ENCODE results near the gene UTS2R. TPM values are rescaled to one million over a fixed set of nuclear protein-coding genes. Genes with fewer than 3 reads are reported as not detected.

Gene UTS2R
- polyA plus RNA-seq, 1 of the 3 experiments (the other 2 are of a cell fraction) = not detected

DNA sequence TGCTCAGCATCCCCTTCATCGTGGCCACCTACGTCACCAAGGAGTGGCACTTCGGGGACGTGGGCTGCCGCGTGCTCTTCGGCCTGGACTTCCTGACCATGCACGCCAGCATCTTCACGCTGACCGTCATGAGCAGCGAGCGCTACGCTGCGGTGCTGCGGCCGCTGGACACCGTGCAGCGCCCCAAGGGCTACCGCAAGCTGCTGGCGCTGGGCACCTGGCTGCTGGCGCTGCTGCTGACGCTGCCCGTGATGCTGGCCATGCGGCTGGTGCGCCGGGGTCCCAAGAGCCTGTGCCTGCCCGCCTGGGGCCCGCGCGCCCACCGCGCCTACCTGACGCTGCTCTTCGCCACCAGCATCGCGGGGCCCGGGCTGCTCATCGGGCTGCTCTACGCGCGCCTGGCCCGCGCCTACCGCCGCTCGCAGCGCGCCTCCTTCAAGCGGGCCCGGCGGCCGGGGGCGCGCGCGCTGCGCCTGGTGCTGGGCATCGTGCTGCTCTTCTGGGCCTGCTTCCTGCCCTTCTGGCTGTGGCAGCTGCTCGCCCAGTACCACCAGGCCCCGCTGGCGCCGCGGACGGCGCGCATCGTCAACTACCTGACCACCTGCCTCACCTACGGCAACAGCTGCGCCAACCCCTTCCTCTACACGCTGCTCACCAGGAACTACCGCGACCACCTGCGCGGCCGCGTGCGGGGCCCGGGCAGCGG is 3.2 kb downstream of the UTS2R start (continued):
- TF ChIP-seq, protein P1, sequence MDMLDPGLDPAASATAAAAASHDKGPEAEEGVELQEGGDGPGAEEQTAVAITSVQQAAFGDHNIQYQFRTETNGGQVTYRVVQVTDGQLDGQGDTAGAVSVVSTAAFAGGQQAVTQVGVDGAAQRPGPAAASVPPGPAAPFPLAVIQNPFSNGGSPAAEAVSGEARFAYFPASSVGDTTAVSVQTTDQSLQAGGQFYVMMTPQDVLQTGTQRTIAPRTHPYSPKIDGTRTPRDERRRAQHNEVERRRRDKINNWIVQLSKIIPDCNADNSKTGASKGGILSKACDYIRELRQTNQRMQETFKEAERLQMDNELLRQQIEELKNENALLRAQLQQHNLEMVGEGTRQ (IDR thresholded peaks at IDR 0.05; ENCODE audit: borderline replicate concordance, low read depth, low read length) = no peak
- TF ChIP-seq MEF2A (IDR thresholded peaks at IDR 0.05; ENCODE audit: borderline replicate concordance, low read depth) (no peak), RFX5 (IDR thresholded peaks at IDR 0.05; ENCODE audit: low read length) (no peak), RCOR1 (IDR thresholded peaks at IDR 0.05; ENCODE audit: low read length) (no peak), ELF1 (IDR thresholded peaks at IDR 0.05) (no peak), NRF1 (IDR thresholded peaks at IDR 0.05; ENCODE audit: low read depth, low read length) (no peak)
- TF ChIP-seq, protein P2, sequence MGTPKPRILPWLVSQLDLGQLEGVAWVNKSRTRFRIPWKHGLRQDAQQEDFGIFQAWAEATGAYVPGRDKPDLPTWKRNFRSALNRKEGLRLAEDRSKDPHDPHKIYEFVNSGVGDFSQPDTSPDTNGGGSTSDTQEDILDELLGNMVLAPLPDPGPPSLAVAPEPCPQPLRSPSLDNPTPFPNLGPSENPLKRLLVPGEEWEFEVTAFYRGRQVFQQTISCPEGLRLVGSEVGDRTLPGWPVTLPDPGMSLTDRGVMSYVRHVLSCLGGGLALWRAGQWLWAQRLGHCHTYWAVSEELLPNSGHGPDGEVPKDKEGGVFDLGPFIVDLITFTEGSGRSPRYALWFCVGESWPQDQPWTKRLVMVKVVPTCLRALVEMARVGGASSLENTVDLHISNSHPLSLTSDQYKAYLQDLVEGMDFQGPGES (IDR thresholded peaks at IDR 0.05; ENCODE audit: low read depth, low read length) = no peak

DNA sequence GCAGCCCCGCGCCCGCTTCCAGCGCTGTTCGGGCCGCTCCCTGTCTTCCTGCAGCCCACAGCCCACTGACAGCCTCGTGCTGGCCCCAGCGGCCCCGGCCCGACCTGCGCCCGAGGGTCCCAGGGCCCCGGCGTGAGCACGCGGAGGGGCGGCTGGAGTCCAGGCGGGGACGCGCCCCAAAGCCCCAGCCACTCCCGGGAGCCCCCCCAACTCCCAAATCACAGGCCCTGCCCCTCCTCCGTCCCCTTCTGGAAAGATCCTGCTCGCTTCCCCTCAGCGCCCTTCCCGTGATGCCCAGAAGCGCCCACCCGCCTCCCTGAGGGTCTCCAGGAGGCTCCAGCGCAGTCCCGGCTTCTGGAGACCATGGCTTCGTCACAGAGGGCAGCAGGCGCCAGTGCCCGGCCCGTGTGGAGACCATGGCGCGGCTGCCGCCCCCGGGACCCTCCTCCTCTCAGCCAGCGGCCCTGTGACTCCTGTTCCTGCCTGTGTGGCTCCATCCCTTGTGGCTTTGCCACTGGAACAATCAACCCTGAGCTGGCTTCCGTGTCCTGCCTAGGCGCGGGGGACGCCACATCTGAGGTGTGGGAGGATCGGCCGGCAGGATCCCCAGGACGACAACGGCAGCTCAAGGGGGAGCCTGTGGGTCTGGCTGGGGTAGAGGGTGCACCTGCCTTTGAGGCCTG is 3.9 kb downstream of the UTS2R start:
- Histone ChIP-seq H3K36me3 (replicated peaks in 1 of 2; ENCODE audit: control insufficient read depth in 1 of 2, insufficient read depth in 2 of 2, low read length in 1 of 2) (no peaks in the 10 kb centered on the region), H4K20me1 (ENCODE audit: insufficient read depth) (no peaks in the 10 kb centered on the region), H3K27ac (ENCODE audit: low read depth in 2 of 2, low read length in 1 of 2) (no peak overlapping the region), H3K27me3 (ENCODE audit: insufficient read depth) (peaks cover 91% of the 10 kb centered on the region), H3K9ac (no peak overlapping the region), H3K4me2 (peak overlapping the region; percentile 72; the same call in 1 of the 2 replicates), H3K4me3 (ENCODE audit: low read depth in 2 of 2, low read length in 1 of 2) (no peak overlapping the region), H3F3A (replicated peaks; ENCODE audit: insufficient read depth) (peaks cover 5% of the 10 kb centered on the region), H3K79me2 (ENCODE audit: insufficient read depth) (no peaks in the 10 kb centered on the region), H3K9me3 (no peaks in the 10 kb centered on the region), H3K4me1 (ENCODE audit: control insufficient read depth in 1 of 2, insufficient read depth in 2 of 2, low read depth in 1 of 2, low read length in 1 of 2) (peaks cover 2 to 29% of the 10 kb centered on the region in 2 experiments; a peak in 2 of 4 replicates), H3K9me2 (no peaks in the 10 kb centered on the region), H2AFZ (ENCODE audit: low read depth) (no peak overlapping the region)
- WGBS (ENCODE audit: low lambda C conversion rate) = 30% methylated on average over 41 of the region's 46 CpGs
- ChIA-PET CTCF (interaction anchor here (0.6 to 3.1 kb wide), 9 partner anchors 9 to 1854 kb away, joined by 3 to 20 read pairs (median 4); partner anchors contain the start of gene SECTM1), POLR2A (no interaction called here)
- peak; percentile 59 for DNase-seq
- TF ChIP-seq GATA2 (CRISPR knock-in tag; IDR thresholded peaks at IDR 0.05) (no peak), RCOR1 (IDR thresholded peaks at IDR 0.05; ENCODE audit: low read length) (no peak), RAD21 (IDR thresholded peaks at IDR 0.05; ENCODE audit: low read length) (no peak), EP300 (IDR thresholded peaks at IDR 0.05; ENCODE audit: borderline replicate concordance in 1 of 2, low read depth in 1 of 2, low read length in 1 of 2) (no peak), EZH2phosphoT487 (IDR thresholded peaks at IDR 0.05; ENCODE audit: borderline replicate concordance, low read depth) (0 out of 2 replicates have a peak, but pooled peaks have one; percentile 35)
- TF ChIP-seq, protein P3, sequence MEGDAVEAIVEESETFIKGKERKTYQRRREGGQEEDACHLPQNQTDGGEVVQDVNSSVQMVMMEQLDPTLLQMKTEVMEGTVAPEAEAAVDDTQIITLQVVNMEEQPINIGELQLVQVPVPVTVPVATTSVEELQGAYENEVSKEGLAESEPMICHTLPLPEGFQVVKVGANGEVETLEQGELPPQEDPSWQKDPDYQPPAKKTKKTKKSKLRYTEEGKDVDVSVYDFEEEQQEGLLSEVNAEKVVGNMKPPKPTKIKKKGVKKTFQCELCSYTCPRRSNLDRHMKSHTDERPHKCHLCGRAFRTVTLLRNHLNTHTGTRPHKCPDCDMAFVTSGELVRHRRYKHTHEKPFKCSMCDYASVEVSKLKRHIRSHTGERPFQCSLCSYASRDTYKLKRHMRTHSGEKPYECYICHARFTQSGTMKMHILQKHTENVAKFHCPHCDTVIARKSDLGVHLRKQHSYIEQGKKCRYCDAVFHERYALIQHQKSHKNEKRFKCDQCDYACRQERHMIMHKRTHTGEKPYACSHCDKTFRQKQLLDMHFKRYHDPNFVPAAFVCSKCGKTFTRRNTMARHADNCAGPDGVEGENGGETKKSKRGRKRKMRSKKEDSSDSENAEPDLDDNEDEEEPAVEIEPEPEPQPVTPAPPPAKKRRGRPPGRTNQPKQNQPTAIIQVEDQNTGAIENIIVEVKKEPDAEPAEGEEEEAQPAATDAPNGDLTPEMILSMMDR (IDR thresholded peaks at IDR 0.05) = no peak
- TF ChIP-seq, protein P4, sequence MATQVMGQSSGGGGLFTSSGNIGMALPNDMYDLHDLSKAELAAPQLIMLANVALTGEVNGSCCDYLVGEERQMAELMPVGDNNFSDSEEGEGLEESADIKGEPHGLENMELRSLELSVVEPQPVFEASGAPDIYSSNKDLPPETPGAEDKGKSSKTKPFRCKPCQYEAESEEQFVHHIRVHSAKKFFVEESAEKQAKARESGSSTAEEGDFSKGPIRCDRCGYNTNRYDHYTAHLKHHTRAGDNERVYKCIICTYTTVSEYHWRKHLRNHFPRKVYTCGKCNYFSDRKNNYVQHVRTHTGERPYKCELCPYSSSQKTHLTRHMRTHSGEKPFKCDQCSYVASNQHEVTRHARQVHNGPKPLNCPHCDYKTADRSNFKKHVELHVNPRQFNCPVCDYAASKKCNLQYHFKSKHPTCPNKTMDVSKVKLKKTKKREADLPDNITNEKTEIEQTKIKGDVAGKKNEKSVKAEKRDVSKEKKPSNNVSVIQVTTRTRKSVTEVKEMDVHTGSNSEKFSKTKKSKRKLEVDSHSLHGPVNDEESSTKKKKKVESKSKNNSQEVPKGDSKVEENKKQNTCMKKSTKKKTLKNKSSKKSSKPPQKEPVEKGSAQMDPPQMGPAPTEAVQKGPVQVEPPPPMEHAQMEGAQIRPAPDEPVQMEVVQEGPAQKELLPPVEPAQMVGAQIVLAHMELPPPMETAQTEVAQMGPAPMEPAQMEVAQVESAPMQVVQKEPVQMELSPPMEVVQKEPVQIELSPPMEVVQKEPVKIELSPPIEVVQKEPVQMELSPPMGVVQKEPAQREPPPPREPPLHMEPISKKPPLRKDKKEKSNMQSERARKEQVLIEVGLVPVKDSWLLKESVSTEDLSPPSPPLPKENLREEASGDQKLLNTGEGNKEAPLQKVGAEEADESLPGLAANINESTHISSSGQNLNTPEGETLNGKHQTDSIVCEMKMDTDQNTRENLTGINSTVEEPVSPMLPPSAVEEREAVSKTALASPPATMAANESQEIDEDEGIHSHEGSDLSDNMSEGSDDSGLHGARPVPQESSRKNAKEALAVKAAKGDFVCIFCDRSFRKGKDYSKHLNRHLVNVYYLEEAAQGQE (IDR thresholded peaks at IDR 0.05; ENCODE audit: low read depth, low read length) = no peak
